Forelimb muscle (tissue), 1 donor: ENCODE results near the gene SLC38A10. TPM values are rescaled to one million over a fixed set of nuclear protein-coding genes. Genes with fewer than 3 reads are reported as not detected.

Experiments
- DNase-seq: peaks from one replicate; pipeline ENCODE4 v3.0.0-alpha.2; 2013; ENCODE audit warnings: low read depth
- polyA plus RNA-seq: library from polyadenylated mRNA; unstranded; fragments of 120-200 nt; gene quantifications from one replicate; pipeline ENCODE4 v1.2.1, GENCODE V29; 2013; ENCODE audit not compliant: insufficient read length

Gene SLC38A10
- polyA plus RNA-seq, 1 donor, result 52.9 TPM

- DNase-seq, result no peak
Observed at GRCh38 chr17:81207610-81208581, 87.2 kb downstream of the SLC38A10 start.

- no peak for DNase-seq
Observed at GRCh38 chr17:81206657-81207056, 88.5 kb downstream of the SLC38A10 start.

- no peak for DNase-seq
Observed at GRCh38 chr17:81206166-81206565, 88.9 kb downstream of the SLC38A10 start.

- no peak for DNase-seq
Observed at GRCh38 chr17:81204578-81204977, 90.5 kb downstream of the SLC38A10 start.

- DNase-seq, result no peak
Observed at GRCh38 chr17:81203136-81203535, 92.0 kb downstream of the SLC38A10 start.

GRCh38 chr17:81202318-81202717 is 92.8 kb downstream of the SLC38A10 start:
- no peak for DNase-seq

GRCh38 chr17:81200695-81201580 is 94.2 kb downstream of the SLC38A10 start:
- peak; percentile 45 for DNase-seq

- no peak for DNase-seq
Observed at GRCh38 chr17:81200201-81200600, 94.9 kb downstream of the SLC38A10 start.

- no peak for DNase-seq
Observed at GRCh38 chr17:81199482-81199830, 95.7 kb downstream of the SLC38A10 start.

GRCh38 chr17:81198826-81199481 is 96.2 kb downstream of the SLC38A10 start:
- DNase-seq, result no peak

GRCh38 chr17:81197831-81198490 is 97.1 kb downstream of the SLC38A10 start:
- DNase-seq, result no peak

- DNase-seq, result no peak
Observed at GRCh38 chr17:81197409-81197795, 97.7 kb downstream of the SLC38A10 start.

GRCh38 chr17:81196505-81197408 is 98.3 kb downstream of the SLC38A10 start:
- DNase-seq, result no peak

GRCh38 chr17:81195941-81196495 is 99.1 kb downstream of the SLC38A10 start:
- no peak for DNase-seq

Other genes starting within 250 kb of the SLC38A10 start
- gene PVALEF, start 129.8 kb downstream of the SLC38A10 start, polyA plus RNA-seq, result 0.72 TPM
- 10.7 TPM for gene AATK, start 129.1 kb downstream of the SLC38A10 start, polyA plus RNA-seq
- gene CEP131, start 72.3 kb downstream of the SLC38A10 start, polyA plus RNA-seq, result 9.4 TPM
- 15.5 TPM for gene TEPSIN, start 56.3 kb downstream of the SLC38A10 start, polyA plus RNA-seq
- gene NDUFAF8, start 56.0 kb downstream of the SLC38A10 start, polyA plus RNA-seq, result 39.2 TPM
- 10.8 TPM for gene BAHCC1, start 100.2 kb upstream of the SLC38A10 start, polyA plus RNA-seq
- gene ACTG1, start 217.5 kb upstream of the SLC38A10 start, polyA plus RNA-seq, result 935 TPM
- gene FSCN2, start 233.1 kb upstream of the SLC38A10 start, polyA plus RNA-seq, result 3.7 TPM